Lower lobe of right lung (tissue), 2 donors: Measurements from ENCODE around the gene PYGB. TPM values are rescaled to one million over a fixed set of nuclear protein-coding genes. Genes with fewer than 3 reads are reported as not detected.
"Not testable (repeated sequence)": the region's sequence is repeated elsewhere in the genome, so short reads cannot be mapped to it uniquely, and the experiment has no call there.

Source experiments
- ATAC-seq, 2 donors: fragments of 200-7000 bp; cut with Tn5 transposase; one replicate each; pipeline ENCODE4 v1.9.1; 2020 to 2022; ENCODE audit warnings: mild to moderate bottlenecking in 2 of 2, moderate library complexity in 2 of 2
- DNase-seq: peaks from one replicate; pipeline ENCODE4 v3.0.0-alpha.2; 2020
- H3K27ac ChIP-seq: fragments of 200-600 bp; one replicate; pipeline ENCODE4 v1.8.0; 2022
- H3K27me3 ChIP-seq: fragments of 200-600 bp; one replicate; pipeline ENCODE4 v1.8.0; 2022; ENCODE audit warnings: low read depth
- H3K36me3 ChIP-seq: fragments of 200-600 bp; one replicate; pipeline ENCODE4 v1.8.0; 2022; ENCODE audit warnings: mild to moderate bottlenecking
- H3K4me1 ChIP-seq: fragments of 200-600 bp; one replicate; pipeline ENCODE4 v1.8.0; 2022
- H3K4me3 ChIP-seq: fragments of 200-600 bp; one replicate; pipeline ENCODE4 v1.8.0; 2022; ENCODE audit warnings: mild to moderate bottlenecking
- H3K9me3 ChIP-seq: fragments of 200-600 bp; one replicate; pipeline ENCODE4 v1.8.0; 2022
- CTCF ChIP-seq: fragments of 200-600 bp; IDR thresholded peaks from one replicate; pipeline ENCODE4 v1.8.0; 2022; ENCODE audit warnings: antibody characterized with exemption, mild to moderate bottlenecking
- intact Hi-C: fragments of 100-400 bp; cut with DNase I; formaldehyde crosslinking; loops from one replicate; pipeline ENCODE4 v1.11.0; 2022
- total RNA-seq: library from RNA; stranded (reverse); fragmentation: NEBNext Ultra II Directional; extraction: Animal tissue kit (Norgen Biotek cat#: 25700); gene quantifications from one replicate; pipeline ENCODE4 v1.2.1, GENCODE V29; 2021
- donor health status: DM: no; HTN: yes; CAD: no; lungs with severe emphysema.

Gene PYGB
- total RNA-seq, 1 donor from 2014 or later: 57.5 TPM

GRCh38 chr20:25325073-25325472 is 77.2 kb downstream of the PYGB start:
- Histone ChIP-seq H3K9me3 (no peaks in the 10 kb centered on the region), H3K27ac (peak overlapping the region; percentile 51), H3K27me3 (no peaks in the 10 kb centered on the region), H3K36me3 (peaks cover 27% of the 10 kb centered on the region), H3K4me3 (no peak overlapping the region), H3K4me1 (peaks cover 18% of the 10 kb centered on the region)
- intact Hi-C loops: no loop called here
- ATAC-seq (no peak), DNase-seq (no peak)
- no peak for TF ChIP-seq CTCF

GRCh38 chr20:25325997-25326396 is 78.1 kb downstream of the PYGB start:
- TF ChIP-seq CTCF: no peak
- no peak for DNase-seq
- H3K9me3 ChIP-seq: no peaks in the 10 kb centered on the region

GRCh38 chr20:25327521-25328235 is 79.8 kb downstream of the PYGB start:
- no peak for TF ChIP-seq CTCF
- H3K36me3 ChIP-seq: peaks cover 5% of the 10 kb centered on the region
- H3K9me3 ChIP-seq: no peaks in the 10 kb centered on the region
- DNase-seq: no peak
- peaks cover 18% of the 10 kb centered on the region for H3K4me1 ChIP-seq
- no peak overlapping the region for H3K27ac ChIP-seq
- no peaks in the 10 kb centered on the region for H3K27me3 ChIP-seq
- peak in 1 of 2 donors; percentile 6 for ATAC-seq
- H3K4me3 ChIP-seq: no peak overlapping the region
- intact Hi-C loops: no loop called here

More at GRCh38 chr20:25325997-25326396, 78.1 kb downstream of the PYGB start:
- Histone ChIP-seq H3K4me1 (peaks cover 18% of the 10 kb centered on the region), H3K27ac (no peak overlapping the region), H3K4me3 (no peak overlapping the region), H3K36me3 (peaks cover 21% of the 10 kb centered on the region), H3K27me3 (no peaks in the 10 kb centered on the region)
- no peak for ATAC-seq
- intact Hi-C loops: no loop called here

- peaks cover 15% of the 10 kb centered on the region for H3K4me1 ChIP-seq
- intact Hi-C loops: no loop called here
- H3K27ac ChIP-seq: no peak overlapping the region
- no peaks in the 10 kb centered on the region for H3K9me3 ChIP-seq
- ATAC-seq (no peak), DNase-seq (no peak)
- H3K36me3 ChIP-seq: no peaks in the 10 kb centered on the region
- H3K27me3 ChIP-seq: no peaks in the 10 kb centered on the region
- H3K4me3 ChIP-seq: no peak overlapping the region
- no peak for TF ChIP-seq CTCF
These were observed 81.1 kb downstream of the PYGB start for GRCh38 chr20:25328954-25329498.

- H3K36me3 ChIP-seq, H3K4me3 ChIP-seq, H3K9me3 ChIP-seq, H3K4me1 ChIP-seq, DNase-seq, H3K27ac ChIP-seq, intact Hi-C loops, ATAC-seq, H3K27me3 ChIP-seq: not testable (repeated sequence)
These were observed 87.1 kb downstream of the PYGB start for GRCh38 chr20:25334972-25335371.
